OCI-LY1 (cell line): Measurements from ENCODE around the gene NPAS2.

ENCODE experiments used
- EZH2 ChIP-seq: fragments of 200-600 bp; sonication (generic), shearing (Covaris generic); IDR thresholded peaks from 2 replicates; pipeline ENCODE4 v1.8.0; 2017; ENCODE audit warnings: borderline replicate concordance, mixed run types, mild to moderate bottlenecking, antibody characterized with exemption, low read length, moderate library complexity, mixed read lengths
- TF ChIP-seq, protein P1 (sequence below): fragments of 200-600 bp; sonication (generic), shearing (Covaris generic); IDR thresholded peaks from 2 replicates; pipeline ENCODE4 v1.5.1; 2017; ENCODE audit warnings: mild to moderate bottlenecking, antibody characterized with exemption, low read length, moderate library complexity, mixed read lengths

DNA sequence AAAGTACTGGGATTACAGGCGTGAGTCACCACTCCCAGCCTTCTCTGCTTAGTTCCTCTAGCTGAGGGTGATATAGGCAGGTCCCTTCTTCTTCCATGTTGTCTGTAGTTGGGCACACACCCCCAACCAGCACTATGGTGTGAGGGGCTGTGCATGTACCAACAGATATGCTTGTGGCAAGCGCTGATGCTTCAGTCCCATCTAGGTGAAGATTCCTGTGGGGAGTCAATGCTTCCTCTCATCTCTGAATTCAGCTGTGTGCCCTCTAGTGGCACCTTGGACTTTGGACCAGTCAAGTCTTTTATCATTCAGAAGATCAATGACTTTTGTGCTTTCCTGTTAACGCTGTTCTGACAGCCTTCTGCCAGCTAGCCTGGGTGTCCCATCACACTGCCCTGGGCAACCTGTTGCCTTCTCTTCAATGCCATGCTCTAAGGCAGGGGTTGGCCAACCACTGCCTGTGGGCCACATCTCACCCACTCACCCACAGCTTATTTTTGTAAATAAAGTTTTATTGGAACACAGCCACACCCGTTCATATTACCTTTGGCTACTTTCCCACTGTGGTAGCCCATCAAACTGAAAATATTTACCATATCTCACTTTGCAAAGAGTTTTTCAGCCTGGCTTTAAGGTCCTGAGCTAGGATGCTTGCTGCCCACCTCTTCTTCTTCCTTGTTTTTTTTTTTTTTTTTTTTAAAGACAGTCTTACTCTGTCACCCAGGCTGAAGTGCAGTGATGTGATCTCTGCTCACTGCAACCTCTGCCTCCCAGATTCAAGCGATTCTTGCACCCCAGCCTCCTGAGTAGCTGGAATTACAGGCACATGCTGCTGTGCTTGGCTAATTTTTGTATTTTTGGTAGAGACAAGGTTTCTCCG, 51.0 kb downstream of the NPAS2 start:
- TF ChIP-seq, protein P1, sequence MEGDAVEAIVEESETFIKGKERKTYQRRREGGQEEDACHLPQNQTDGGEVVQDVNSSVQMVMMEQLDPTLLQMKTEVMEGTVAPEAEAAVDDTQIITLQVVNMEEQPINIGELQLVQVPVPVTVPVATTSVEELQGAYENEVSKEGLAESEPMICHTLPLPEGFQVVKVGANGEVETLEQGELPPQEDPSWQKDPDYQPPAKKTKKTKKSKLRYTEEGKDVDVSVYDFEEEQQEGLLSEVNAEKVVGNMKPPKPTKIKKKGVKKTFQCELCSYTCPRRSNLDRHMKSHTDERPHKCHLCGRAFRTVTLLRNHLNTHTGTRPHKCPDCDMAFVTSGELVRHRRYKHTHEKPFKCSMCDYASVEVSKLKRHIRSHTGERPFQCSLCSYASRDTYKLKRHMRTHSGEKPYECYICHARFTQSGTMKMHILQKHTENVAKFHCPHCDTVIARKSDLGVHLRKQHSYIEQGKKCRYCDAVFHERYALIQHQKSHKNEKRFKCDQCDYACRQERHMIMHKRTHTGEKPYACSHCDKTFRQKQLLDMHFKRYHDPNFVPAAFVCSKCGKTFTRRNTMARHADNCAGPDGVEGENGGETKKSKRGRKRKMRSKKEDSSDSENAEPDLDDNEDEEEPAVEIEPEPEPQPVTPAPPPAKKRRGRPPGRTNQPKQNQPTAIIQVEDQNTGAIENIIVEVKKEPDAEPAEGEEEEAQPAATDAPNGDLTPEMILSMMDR = peak; percentile 54; the same call in 1 of the 2 replicates
- TF ChIP-seq EZH2 = no peak
